GM18517 (cell line): ENCODE data around the gene CLCN6.

Experiments
- ATAC-seq: cut with Tn5 transposase; IDR thresholded peaks from one replicate; pipeline ENCODE4 v1.9.1; 2021; ENCODE audit warnings: mild to moderate bottlenecking, moderate library complexity; ENCODE audit not compliant: unreplicated experiment

Gene CLCN6

DNA sequence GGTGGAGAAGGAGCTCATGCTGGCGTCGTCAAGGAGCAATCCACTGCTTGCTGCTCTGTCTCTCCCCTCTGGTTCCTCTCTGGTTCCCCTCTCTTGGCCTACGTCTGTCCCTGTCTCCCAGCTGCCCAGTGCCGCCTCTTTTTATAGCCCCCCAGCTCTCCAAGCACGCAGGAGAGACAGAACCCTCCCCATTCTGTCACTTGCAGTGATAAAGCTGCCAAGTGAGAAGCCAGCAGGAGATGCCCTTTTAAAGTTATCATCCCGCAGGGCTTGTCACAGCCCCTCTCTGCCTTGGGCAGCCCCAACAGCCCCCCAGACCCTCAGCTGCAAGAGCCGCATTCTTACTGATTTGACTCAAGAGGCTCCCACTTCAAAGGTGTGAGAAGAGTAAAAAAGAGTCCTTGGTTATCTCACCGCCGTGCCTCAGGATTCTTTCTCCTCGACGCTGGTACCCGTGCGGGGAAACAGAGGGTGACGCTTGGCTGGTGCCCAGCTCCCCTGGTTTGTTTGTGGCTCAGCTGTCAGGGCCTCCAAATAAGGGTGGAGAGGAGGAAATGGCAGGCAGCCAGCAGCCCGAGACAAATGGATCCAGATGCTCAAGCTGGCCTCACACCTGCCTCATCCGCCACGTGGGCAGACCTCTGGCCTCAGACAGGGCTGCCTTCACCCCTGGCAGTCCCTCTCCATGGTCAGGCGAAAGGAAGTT lies 41.8 kb downstream of the CLCN6 start, which contains the start of gene NPPA:
TSS of gene NPPA (minus strand) at position 117 of the 706 bp plus-strand sequence. CDS start at position 18, 99 bp downstream.
- no peak for ATAC-seq

DNA sequence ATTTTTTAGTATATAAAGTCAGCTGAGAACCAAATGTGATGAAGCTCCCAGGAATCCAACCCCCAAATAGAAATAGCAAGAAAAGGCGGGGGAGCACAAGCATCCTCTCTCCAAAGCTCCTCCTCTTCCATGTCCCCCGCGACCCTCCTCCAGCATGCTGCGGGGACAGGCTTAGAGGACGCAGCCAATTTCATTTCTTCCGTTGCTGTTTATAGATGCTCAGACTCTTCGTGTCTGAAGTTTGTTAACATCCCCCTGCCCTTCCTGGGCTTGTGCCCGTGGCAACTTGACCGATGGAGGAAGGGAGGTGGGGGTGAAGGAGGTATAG lies 42.3 kb downstream of the CLCN6 start:
- ATAC-seq = no peak

DNA sequence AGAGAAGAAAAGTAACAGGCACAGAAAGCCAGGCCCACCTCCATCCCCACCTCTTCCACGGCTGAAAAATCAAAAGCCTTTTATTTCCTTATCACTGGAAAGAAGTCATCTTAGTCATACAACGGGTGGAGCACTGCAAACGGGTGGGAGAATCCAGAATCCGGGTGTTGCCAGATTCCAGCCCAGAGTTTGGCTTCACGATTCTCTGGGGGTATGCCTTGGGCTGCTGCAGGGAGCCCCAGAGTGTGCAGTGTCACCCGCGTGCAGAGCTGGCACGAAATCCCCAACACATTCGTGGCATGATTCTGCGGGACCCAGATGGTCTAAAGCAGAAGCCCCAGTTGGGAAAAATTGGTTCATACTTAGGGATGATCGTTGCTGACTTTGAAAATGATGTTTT lies 44.2 kb downstream of the CLCN6 start:
- no peak for ATAC-seq

DNA sequence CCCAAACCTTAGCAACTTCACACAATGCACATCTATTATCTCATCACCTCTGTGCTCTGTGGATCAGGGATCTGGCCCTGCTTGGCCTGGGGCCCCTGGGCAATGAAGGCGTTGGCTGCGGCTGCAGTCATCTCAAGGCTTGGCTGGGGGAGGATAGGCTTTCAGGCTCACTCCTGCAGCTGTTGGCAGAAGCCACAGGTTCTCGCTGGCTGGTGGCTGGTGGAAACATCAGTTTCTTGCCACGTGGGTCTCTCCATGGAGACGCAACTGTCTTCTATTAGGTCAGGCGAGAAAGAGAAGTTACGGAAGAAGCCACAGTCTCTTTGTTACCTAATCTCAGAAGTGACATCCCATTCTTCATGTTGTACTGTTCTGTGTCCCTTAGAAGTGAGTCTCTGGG lies 45.2 kb downstream of the CLCN6 start:
- no peak for ATAC-seq

DNA sequence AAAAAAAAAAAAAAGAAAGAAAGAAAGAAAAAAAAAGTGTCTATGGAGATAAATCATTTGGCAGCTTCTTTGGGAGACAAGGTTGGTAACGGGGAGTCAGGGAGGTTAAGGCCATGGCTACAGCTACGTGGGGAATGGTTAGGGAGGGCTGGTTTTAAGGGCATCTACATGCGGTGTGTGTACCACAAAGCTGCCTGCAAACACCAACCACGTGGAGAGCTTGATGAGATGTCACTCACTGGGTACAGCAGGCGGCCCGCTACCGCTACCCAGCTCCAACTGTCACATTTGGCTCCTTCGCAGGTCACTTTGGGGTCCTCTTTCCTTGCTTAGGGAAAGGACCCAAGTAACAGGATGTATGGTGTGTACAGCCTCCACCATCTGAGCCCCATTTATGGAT lies 48.5 kb downstream of the CLCN6 start:
- no peak for ATAC-seq

DNA sequence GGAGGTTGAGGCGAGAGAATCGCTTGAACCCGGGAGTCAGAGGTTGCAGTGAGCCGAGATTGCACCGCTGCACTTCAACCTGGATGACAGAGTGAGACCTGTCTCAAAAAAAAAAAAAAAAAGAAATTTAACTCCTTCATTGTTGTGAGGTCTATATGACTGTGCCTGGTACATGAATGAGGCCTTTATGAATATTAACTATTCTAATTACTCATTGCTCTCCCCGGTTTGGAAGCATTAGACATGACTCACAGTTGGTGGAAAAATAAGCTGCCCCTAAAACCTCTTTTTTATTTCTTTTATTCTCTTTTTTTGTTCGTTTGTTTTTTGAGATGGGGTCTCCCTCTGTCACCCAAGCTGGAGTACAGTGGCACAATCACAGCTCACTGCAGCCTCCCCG lies 49.4 kb downstream of the CLCN6 start:
- no peak for ATAC-seq

DNA sequence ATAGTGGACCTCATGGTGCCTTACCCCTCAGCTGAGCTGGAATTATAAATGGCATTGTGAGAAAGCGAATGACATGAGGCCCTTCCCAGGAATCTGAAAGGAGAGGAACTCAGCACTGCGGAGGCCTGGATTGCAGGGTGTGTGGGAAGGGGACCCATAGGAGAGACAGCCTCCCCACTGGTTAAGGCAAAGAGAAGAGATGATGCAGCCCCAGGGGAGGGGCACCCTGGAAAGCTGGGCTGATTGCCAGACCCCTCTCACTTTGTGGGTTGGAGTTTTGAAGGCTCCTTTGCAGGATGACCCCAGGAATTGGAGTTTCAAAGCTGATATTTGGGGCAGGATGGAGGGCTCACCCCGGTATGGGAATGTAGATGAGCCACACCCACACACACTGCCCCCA lies 50.7 kb downstream of the CLCN6 start:
- ATAC-seq = no peak

DNA sequence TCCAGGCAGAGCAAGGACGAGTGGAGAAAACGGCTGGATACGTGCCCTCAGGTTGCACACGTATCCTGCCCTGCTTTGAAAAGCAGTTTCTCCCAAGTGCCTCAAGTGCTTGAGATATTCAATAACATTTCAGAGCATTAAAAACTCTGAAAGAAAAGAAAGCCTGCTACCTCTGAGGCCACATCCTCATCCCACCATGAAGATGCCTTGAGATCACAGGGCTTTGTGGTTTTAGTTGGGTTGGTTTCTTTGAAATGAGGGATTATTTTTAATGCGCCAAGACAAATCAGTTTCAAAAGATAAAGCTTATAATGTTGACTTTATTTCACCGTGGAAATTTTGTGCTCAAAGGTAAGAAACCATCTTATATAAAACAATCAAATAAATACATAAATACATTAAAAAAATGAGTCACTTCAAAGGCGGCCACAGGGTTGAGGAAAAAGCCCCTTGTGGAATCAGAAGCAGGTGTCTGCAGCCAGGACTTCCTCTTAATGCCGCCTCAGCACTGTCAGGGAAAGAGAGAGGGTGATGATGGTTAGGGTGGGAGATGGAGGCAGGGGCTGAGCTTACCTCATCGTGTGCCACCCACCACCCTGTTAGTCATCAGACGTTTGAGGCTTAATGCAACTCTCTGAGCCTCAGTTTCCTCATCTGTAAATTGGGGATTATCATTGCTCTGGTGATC lies 51.3 kb downstream of the CLCN6 start:
- ATAC-seq = no peak

DNA sequence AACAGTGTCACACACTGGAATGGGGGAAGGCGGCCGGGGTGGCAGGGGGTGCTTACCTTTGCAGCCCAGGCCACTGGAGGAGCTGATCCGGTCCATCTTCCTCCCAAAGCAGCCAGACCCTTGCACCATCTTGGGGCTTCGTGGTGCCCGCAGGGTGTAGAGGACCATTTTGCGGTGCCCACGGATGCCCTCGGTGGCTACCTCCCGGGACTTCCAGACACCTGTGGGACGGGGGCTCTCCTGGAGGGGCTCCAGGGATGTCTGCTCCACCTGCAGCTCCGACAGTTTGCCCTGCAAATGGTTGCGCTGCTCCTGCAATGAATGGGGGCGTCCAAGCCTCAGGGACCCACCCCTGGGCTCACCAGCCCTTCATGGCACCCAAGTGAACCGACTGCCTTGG lies 52.2 kb downstream of the CLCN6 start:
- ATAC-seq = no peak

DNA sequence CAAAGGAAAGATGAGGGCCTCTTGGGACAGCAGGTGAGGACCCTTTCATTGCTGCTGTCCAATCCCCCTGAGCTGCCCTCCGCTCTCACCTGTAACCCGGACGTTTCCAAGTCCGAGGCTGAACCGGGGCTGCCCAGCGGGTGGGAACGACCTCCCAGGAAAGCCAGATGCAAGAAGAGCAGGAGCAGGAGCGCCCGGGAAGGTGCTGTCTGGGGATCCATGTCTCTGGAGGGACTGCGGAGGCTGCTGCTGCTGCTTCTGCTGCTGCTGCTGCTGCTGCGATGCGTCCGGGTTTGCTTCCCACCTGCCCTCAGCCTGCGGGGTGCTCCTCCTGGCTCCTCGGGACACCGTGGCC lies 52.6 kb downstream of the CLCN6 start, which contains the start of gene NPPB:
TSS of gene NPPB (minus strand) at position 333 of the 355 bp plus-strand sequence. CDS start at position 221, 112 bp downstream.
- ATAC-seq = no peak

DNA sequence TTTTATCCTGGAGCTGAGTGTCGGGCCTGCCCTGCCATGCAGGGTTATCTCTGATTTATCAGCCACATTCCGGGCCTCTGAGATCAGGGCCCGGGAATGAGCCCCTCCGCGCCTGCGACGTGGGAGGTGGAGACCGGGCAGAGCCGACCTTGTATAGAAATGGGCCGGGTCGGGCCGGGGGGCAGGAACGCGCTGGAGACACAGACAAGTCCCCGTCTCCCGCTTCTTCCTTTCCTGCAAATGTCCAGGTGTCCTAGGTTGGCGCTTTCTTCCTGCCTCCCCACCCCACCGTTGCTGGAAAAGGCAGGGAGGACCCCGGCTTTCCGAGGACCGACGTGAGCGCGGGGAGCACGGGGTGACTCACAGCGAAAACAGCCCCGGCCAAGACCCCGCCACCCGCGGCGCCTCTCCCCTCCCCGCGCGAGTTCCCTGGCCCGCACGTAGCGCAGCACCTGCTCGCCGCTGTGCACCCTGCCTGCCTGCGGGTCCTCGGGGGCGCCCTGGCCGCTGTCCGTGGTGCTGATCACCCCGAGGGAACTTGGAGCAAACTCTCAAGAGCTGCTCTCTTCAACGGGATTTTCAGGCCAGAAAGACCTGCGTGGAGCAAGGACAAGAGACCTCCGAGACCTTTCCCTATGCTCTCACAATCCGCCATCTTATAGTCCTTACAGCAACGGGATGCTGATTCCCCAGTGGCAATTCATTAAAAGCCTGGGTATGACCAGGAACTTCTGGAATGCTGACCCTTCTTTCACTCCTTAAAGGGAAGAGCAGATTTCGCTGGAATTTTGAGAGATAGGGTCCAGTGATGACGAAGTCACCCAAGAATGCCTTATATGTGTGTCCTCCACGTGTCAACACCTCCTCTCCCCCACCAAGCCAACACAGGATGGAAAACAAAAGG lies 53.2 kb downstream of the CLCN6 start:
- ATAC-seq = no peak

DNA sequence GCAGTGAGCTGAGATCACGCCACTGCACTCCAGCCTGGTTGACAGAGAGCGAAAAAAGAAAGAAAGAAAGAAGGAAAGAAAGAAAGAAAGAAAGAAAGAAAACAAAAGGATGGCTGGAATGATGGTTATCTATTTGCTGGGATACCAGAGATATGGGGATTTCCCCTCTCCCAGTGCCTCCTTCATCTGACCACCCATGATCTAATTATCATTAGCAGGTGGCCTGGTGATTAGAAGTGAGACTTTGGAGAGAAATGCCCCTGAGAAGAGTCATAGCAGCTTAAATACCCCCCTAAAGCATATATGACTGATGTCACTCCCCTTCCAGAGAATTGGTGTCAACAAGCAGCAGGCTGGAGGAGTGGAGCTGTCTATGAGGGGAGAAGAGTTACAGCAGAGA lies 54.1 kb downstream of the CLCN6 start:
- ATAC-seq = no peak

DNA sequence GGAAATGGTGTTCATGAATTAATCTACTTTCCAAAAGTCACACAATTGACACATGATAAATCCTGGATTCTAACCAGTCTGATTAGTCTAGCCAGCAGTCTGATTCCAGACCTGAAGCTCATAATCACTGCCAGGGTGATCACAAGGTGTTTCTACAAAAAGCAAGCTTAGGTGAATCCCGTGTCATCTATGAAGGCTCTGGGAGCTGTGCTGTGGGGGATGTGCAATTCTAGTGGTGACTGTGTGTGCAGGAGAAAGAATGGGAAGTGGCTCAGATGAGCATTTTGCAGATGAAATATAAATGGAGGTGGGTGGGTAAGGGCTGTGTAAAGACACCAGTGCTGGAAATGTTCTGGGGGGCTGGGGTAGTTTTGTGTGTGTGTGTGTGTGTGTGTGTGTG lies 54.6 kb downstream of the CLCN6 start:
- ATAC-seq = no peak

DNA sequence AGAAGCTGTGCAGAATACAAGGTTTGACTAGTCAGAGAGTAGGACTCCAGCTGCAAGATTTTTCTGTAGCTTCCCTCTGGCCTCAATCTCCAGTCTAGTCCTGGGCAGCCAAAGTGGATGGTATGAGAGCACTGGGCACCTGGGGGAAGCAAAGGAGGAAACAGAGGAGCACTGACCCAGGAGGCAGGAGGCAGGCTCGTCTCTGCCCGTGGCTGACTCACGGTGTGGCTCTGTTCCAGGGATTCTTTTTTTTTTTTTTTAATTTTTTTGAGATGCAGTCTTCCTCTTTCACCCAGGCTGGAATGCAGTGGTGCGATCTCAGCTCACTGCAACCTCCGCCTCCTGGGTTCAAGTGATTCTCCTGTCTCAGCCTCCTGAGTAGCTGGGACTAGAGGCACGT lies 56.9 kb downstream of the CLCN6 start:
- ATAC-seq = no peak

DNA sequence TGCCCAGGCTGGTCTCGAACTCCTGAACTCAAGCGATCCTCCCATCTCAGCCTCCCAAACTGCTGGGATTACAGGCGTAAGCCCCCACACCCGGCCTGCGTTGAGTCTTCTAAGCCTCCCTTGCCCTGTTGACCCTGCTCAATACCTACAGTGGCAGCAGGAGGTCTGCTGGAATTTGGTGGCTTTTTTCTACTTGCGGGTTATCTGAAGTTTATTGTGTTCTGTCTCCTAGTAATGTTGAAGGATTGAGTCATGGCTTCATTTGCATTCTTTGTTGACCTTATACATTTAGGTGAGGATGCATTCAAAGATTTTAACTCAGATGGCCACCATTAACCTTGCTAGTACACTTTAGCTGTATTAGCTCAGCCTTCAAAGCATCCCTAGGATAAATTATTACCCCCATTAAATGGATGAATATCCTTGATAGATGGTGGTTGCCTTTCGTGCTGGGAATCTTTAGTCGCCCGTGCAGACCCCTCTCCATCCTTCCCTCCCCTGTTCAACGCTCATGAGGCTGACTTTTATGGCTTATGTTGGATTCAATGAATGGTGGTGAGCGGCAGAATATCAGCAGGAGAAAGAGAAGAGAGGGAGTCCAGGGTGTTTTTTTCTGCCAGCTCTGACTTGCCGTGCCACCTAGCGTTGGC lies 62.5 kb downstream of the CLCN6 start:
- ATAC-seq = no peak

DNA sequence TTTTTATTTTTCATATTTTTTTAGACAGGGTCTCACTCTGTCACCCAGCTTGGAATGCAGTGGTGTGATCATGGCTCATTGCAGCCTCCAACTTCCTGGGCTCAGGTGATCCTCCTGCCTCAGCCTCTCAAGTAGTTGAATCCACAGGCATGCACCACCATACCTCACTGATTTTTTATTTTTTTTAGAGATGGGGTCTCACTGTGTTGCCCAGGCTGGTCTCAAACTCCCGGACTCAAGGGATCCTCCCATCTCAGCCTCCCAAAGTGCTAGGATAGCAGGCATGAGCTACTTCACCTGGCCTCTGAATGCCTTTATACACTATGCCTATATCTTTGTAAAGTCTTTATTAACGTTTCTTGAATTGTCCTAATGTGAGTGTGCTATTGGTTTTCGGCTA lies 63.1 kb downstream of the CLCN6 start:
- ATAC-seq = no peak

DNA sequence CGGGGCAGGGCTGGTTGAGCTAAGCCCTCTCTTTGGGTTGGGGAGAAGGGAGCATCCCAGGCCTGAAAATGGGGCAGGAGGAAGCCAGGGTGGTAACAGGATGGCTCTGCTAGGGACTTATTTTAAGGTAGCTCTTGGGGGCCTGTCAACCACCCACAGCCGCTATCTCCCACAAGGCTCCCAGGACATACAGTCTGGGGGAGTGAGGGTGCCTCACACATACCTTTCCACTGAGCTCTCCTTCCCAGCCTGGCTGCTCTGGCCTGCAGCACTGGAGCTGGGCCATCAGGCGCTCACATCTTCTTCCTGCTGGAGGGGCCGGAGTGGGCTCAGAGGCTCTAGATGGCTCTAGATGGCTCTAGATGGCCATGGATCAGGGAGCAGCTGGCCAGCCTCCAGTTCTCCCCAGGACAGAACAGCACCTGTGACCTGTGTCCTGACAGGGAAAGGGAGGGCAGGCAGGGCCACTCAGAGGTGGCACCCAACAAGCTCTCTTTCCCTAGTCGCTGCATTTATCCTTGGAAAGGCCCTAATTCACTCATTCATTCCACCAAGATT lies 63.7 kb downstream of the CLCN6 start:
- ATAC-seq = no peak

DNA sequence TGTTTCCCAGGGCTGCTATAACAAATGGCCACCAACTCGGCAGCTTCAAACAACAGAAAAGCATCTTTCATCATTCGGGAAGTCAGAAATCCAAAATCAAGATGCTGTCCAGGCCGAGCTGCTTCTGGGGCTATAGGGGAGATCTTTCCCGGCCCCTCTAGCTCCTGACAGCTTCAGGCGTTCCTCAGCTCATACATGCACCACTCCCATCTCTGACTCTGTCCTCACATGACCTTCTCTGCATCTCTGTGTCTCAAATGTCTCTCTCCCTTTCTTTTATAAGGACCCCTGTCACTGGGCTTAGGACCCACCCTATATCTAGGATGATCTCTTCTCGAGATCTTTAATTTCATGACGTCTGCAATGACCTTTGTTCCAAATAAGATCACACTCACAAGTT lies 66.6 kb downstream of the CLCN6 start:
- no peak for ATAC-seq

DNA sequence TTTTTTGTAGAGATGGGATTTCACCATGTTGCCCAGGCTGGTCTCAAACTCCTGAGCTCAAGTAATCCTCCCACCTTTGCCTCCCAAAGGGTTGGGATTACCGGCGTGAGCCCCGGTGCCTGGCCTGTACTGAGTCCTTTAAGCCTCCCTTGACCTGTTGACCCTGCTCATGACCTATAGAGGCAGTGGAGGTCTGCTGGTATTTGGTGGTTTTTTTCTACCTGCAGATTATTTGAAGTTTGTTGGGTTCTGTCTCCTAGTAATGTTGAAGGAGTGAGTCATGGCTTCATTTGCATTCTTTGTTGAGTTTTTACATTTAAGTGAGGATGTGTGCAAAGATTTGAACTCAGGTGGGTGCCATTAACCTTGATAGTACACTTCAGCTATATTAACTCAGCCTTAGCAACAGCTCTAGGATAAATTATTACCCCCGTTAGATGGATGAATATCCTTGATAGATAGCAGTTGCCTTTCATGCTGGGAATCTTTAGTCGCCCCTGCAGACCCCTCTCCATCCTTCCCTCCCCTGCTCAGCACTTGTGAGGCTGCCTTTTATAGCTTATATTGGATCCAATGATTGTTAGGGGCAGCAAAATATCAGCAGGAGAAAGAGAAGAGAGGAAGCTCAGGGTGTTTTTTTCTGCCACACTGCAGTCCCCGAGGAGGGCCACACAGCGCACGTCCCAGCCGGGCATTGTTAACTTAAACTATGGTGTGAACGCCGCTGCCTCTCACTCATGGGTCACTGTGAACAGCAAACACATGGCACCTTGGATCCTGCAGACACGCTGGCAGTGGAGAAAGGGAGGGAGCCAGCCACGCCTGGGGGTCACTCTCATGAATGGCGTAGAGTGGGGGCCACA lies 67.6 kb downstream of the CLCN6 start:
- no peak for ATAC-seq

DNA sequence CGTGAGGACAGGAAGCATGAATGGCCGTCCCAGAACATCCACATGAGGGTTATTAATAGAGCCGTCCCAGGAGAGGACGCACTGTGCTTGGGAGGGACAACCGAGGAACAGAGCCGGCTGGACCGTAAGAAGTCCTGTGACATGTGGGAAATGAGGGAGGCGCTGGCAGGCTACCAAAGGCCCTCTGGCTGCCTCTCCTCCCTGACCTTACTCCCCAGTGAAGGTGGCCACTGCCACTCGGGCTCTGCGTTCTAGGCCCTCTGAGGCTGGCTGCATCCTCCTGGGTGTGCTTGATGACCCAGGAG lies 68.2 kb downstream of the CLCN6 start:
- ATAC-seq = no peak
